IMR-90 (cell line): ENCODE data around the gene ARL14. TPM values are rescaled to one million over a fixed set of nuclear protein-coding genes. Genes with fewer than 3 reads are reported as not detected.

ENCODE experiments used
- ATAC-seq: fragments of 200-7000 bp; cut with Tn5 transposase; 2 replicates; pipeline ENCODE4 v1.9.1; 2020; ENCODE audit warnings: low read depth, mild to moderate bottlenecking, moderate library complexity
- BruUV-seq: library from RNA; stranded (reverse); fragments of 400-500 nt; replicated peaks from 2 replicates; lab custom pipeline; 2021; lab: Mats Ljungman, UMichigan
- CTCF ChIA-PET: fragments of 300-600 bp; formaldehyde crosslinking; extraction: SDS; loops from one replicate; lab custom pipeline; 2021; ENCODE audit warnings: antibody characterized with exemption; lab: Yijun Ruan, JAX
- POLR2A ChIA-PET: fragments of 300-600 bp; sonication (Branson Sonifier 250); formaldehyde crosslinking; loops from one replicate; lab custom pipeline; 2022; ENCODE audit warnings: antibody characterized with exemption; ENCODE audit not compliant: unreplicated experiment; lab: Charles Lee
- DNase-seq: peaks from one replicate; pipeline ENCODE4 v3.0.0; 2013
- H2AFZ ChIP-seq: replicated peaks from 2 replicates; pipeline ENCODE3; 2013; ENCODE audit warnings: low read length, mild to moderate bottlenecking; ENCODE audit not compliant: poor library complexity
- H2AK5ac ChIP-seq: 2 replicates; pipeline ENCODE4 v1.6.1; 2013; ENCODE audit warnings: low read depth, low read length, inconsistent platforms
- H2AK9ac ChIP-seq: replicated peaks from 2 replicates; pipeline ENCODE3; 2013; ENCODE audit warnings: mild to moderate bottlenecking, low read depth, low read length, moderate library complexity; ENCODE audit not compliant: poor library complexity
- H2BK120ac ChIP-seq: 2 replicates; pipeline ENCODE4 v1.6.1; 2013; ENCODE audit warnings: low read depth, low read length, inconsistent platforms
- H2BK15ac ChIP-seq: 3 replicates; pipeline ENCODE4 v1.6.1; 2013; ENCODE audit warnings: low read depth, low read length, inconsistent platforms
- H2BK20ac ChIP-seq: 2 replicates; pipeline ENCODE4 v1.6.1; 2013; ENCODE audit warnings: low read depth, mild to moderate bottlenecking, inconsistent platforms, low read length, moderate library complexity
- H2BK5ac ChIP-seq: 2 replicates; pipeline ENCODE4 v1.6.1; 2013; ENCODE audit warnings: mild to moderate bottlenecking, low read depth, low read length, inconsistent platforms; ENCODE audit not compliant: poor library complexity, severe bottlenecking
- H3K14ac ChIP-seq: replicated peaks from 2 replicates; pipeline ENCODE4 v1.6.1; 2013; ENCODE audit warnings: low read depth, low read length, inconsistent platforms
- H3K18ac ChIP-seq: 2 replicates; pipeline ENCODE4 v1.6.1; 2013; ENCODE audit warnings: low read depth, low read length, control low read depth
- H3K23ac ChIP-seq: 2 replicates; pipeline ENCODE4 v1.6.1; 2013; ENCODE audit warnings: low read depth, low read length, inconsistent platforms
- H3K27ac ChIP-seq: 2 replicates; pipeline ENCODE4 v1.5.1; 2013; ENCODE audit warnings: mild to moderate bottlenecking, control low read depth, low read length; ENCODE audit not compliant: insufficient read depth
- H3K27me3 ChIP-seq: 2 replicates; pipeline ENCODE4 v1.6.1; 2013; ENCODE audit warnings: low read length; ENCODE audit not compliant: control insufficient read depth, insufficient read depth
- H3K36me3 ChIP-seq: 2 replicates; pipeline ENCODE4 v1.6.1; 2013; ENCODE audit warnings: low read length, mixed read lengths; ENCODE audit not compliant: control insufficient read depth, insufficient read depth
- H3K4ac ChIP-seq: 2 replicates; pipeline ENCODE4 v1.6.1; 2013; ENCODE audit warnings: low read depth, low read length, inconsistent platforms
- H3K4me1 ChIP-seq: 2 replicates; pipeline ENCODE4 v1.6.1; 2013; ENCODE audit warnings: low read length, mixed read lengths; ENCODE audit not compliant: control insufficient read depth, insufficient read depth
- H3K4me2 ChIP-seq: 2 replicates; pipeline ENCODE4 v1.6.1; 2013; ENCODE audit warnings: low read depth, mild to moderate bottlenecking, control low read depth, low read length, moderate library complexity
- H3K4me3 ChIP-seq: 2 replicates; pipeline ENCODE4 v1.5.1; 2013; ENCODE audit warnings: low read depth, mild to moderate bottlenecking, control low read depth, low read length, moderate library complexity; ENCODE audit not compliant: insufficient read depth
- H3K56ac ChIP-seq: 2 replicates; pipeline ENCODE4 v1.6.1; 2013; ENCODE audit warnings: low read length, inconsistent platforms; ENCODE audit not compliant: insufficient read depth; ENCODE audit errors: extremely low read depth
- H3K79me1 ChIP-seq, 2 experiments: 2 replicates each; pipeline ENCODE4 v1.6.1; 2013; ENCODE audit warnings: low read length in 2 of 2, inconsistent platforms in 1 of 2, low read depth in 1 of 2
- H3K9ac ChIP-seq: 2 replicates; pipeline ENCODE4 v1.6.1; 2013; ENCODE audit warnings: low read depth, low read length, control low read depth
- H3K9me1 ChIP-seq: 2 replicates; pipeline ENCODE4 v1.6.1; 2013; ENCODE audit warnings: low read length, inconsistent platforms; ENCODE audit not compliant: insufficient read depth
- H3K9me3 ChIP-seq: 2 replicates; pipeline ENCODE4 v1.6.1; 2013; ENCODE audit warnings: low read length; ENCODE audit not compliant: control insufficient read depth, insufficient read depth
- H4K20me1 ChIP-seq: 2 replicates; pipeline ENCODE4 v1.6.1; 2013; ENCODE audit warnings: low read length, inconsistent platforms; ENCODE audit not compliant: insufficient read depth
- H4K5ac ChIP-seq: 2 replicates; pipeline ENCODE4 v1.6.1; 2013; ENCODE audit warnings: mild to moderate bottlenecking, low read depth, low read length, control low read depth
- H4K8ac ChIP-seq, 2 experiments: 2 replicates each; pipeline ENCODE4 v1.6.1; 2013; ENCODE audit warnings: low read depth in 2 of 2, low read length in 2 of 2, control low read depth in 1 of 2, inconsistent platforms in 1 of 2
- H4K91ac ChIP-seq: 2 replicates; pipeline ENCODE4 v1.6.1; 2013; ENCODE audit warnings: low read depth, low read length, inconsistent platforms; ENCODE audit not compliant: insufficient read depth
- BHLHE40 ChIP-seq: fragments of 150-350 bp; IDR thresholded peaks from 2 replicates; pipeline ENCODE4 v1.6.1; 2016; ENCODE audit warnings: mild to moderate bottlenecking, low read depth, low read length
- POLR2A ChIP-seq: IDR thresholded peaks from 2 replicates; pipeline ENCODE4 v1.6.1; 2012; ENCODE audit warnings: mild to moderate bottlenecking, low read depth, low read length
- RAD21 ChIP-seq: IDR thresholded peaks from 2 replicates; pipeline ENCODE4 v1.6.1; 2012; ENCODE audit warnings: low read length, improper control_type of control experiment
- RCOR1 ChIP-seq: IDR thresholded peaks from 2 replicates; pipeline ENCODE4 v1.6.1; 2012; ENCODE audit warnings: mild to moderate bottlenecking, low read length, improper control_type of control experiment; ENCODE audit not compliant: insufficient replicate concordance
- SMC3 ChIP-seq: fragments of 150-350 bp; IDR thresholded peaks from 2 replicates; pipeline ENCODE4 v1.6.1; 2016; ENCODE audit warnings: low read depth, mild to moderate bottlenecking, antibody characterized with exemption, low read length, moderate library complexity
- WGBS, 2 experiments: methylation state at CpG; one replicate each; pipeline versions ENCODE4 v1.1.5 to v1.1.7; 2013; ENCODE audit warnings: missing lambda C conversion rate in 2 of 2; ENCODE audit not compliant: insufficient read length in 1 of 2; ENCODE audit errors: extremely low coverage in 2 of 2; 5-methylcytosine and 5-hydroxymethylcytosine counted together
- dilution Hi-C: fragments of 300-500 bp; cut with HindIII; formaldehyde crosslinking; loops from one replicate; pipeline ENCODE4 v1.14.3; 2018; ENCODE audit warnings: low sequenced_read_pairs; ENCODE audit not compliant: unreplicated experiment
- in situ Hi-C: fragments of 300-500 bp; cut with MboI; formaldehyde crosslinking; loops from 3 replicates; pipeline ENCODE4 v1.14.3; 2019; ENCODE audit warnings: low sequenced_read_pairs, inconsistent platforms, mixed read lengths
- intact Hi-C: fragments of 100-400 bp; cut with micrococcal nuclease; formaldehyde crosslinking; loops from 2 replicates; pipeline ENCODE4 v1.10.0; 2022
- polyA plus RNA-seq, 3 experiments: library from polyadenylated mRNA; depleted of rRNA; stranded (reverse); fragments of >200 nt; gene quantifications; 2 replicates each; pipeline ENCODE4 v1.2.3, GENCODE V29; 2012; ENCODE audit warnings: low replicate concordance in 1 of 3
- total RNA-seq: library from RNA; depleted of rRNA; stranded (reverse); fragments of >200 nt; gene quantifications from 2 replicates; pipeline ENCODE4 v1.2.3, GENCODE V29; 2012
- TF ChIP-seq, protein P1 (sequence below): conservative IDR thresholded peaks from 2 replicates; pipeline ENCODE4 v1.5.1; 2012; ENCODE audit warnings: mild to moderate bottlenecking, low read depth, low read length, improper control_type of control experiment
- TF ChIP-seq, protein P2 (sequence below): fragments of 150-350 bp; IDR thresholded peaks from 2 replicates; pipeline ENCODE4 v1.6.1; 2016; ENCODE audit warnings: low read depth, mild to moderate bottlenecking, low read length, moderate library complexity, borderline replicate concordance

The ARL14 gene
- total and polyA plus RNA-seq, 2 of the 4 experiments (the other 2 are of a cell fraction) = 0.15 to 0.18 TPM

DNA sequence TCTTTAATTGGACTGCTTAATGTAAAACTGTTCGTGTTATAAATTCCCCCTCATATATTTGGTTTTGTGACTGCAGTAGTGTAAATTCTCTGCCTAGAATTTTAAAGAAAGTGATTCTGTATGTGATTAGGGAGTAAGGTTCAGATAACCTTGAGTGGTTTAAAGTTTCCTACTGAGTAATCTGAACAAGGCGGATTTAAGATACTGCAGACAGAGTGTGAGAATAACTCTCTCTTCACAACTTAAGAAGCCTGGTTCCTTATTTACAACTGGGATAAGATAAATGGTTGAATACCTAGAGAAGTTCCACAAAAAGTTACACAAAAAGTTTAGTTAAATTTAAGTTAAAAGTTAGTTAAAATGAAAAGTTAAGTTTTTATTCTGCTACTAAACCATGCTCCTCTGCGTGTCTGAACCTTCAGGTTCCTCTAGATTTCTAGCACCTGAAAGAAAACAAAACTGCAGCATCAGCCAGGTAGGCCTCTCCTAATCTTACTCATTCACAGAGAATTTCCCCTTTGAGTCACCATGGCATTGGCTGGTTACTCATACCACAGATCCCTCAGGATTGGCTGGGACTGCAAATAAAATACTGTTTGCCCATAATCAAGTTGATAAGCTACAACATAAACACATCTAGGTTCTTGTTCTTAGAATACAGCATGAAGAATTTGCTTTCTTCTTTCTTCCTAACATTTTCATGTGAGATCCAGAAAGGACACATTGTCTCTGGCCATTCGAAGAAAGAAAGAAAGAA is at the start of gene ARL14 (continued):
- TF ChIP-seq, protein P1, sequence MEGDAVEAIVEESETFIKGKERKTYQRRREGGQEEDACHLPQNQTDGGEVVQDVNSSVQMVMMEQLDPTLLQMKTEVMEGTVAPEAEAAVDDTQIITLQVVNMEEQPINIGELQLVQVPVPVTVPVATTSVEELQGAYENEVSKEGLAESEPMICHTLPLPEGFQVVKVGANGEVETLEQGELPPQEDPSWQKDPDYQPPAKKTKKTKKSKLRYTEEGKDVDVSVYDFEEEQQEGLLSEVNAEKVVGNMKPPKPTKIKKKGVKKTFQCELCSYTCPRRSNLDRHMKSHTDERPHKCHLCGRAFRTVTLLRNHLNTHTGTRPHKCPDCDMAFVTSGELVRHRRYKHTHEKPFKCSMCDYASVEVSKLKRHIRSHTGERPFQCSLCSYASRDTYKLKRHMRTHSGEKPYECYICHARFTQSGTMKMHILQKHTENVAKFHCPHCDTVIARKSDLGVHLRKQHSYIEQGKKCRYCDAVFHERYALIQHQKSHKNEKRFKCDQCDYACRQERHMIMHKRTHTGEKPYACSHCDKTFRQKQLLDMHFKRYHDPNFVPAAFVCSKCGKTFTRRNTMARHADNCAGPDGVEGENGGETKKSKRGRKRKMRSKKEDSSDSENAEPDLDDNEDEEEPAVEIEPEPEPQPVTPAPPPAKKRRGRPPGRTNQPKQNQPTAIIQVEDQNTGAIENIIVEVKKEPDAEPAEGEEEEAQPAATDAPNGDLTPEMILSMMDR = no peak
- no peak for TF ChIP-seq RAD21
- no peak for TF ChIP-seq RCOR1

DNA sequence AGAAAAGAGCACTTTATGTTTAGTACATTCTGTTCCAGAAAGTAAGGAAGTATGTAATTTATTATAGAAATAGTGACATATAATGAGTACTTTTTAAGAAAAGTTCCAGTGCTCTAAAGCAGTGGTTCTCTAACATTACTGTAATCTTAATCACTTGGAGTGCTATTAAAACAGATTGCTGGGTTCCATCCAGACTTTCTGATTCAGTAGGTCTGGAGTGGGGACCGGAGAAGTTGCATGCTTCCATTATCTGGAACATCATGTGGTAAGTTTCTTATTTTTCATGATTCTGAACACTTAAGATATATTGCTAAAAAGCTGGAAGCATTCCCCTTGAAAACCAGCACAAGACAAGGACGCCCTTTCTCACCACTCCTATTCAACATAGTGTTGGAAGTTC is 47.5 kb upstream of the ARL14 start:
- H3K9me3 ChIP-seq = no peaks in the 10 kb centered on the region
- intact Hi-C loops = no loop called here
- H2AK9ac ChIP-seq = no peak overlapping the region
- no peak overlapping the region for H3K27ac ChIP-seq
- H2BK20ac ChIP-seq = no peak overlapping the region
- no peak overlapping the region for H3K14ac ChIP-seq
- no peak overlapping the region for H2BK120ac ChIP-seq
- no peak for ATAC-seq
- no peak overlapping the region for H2BK15ac ChIP-seq
- ChIA-PET CTCF (no interaction called here), POLR2A (no interaction called here)
- no peak overlapping the region for H3K23ac ChIP-seq
- no peak overlapping the region for H2AFZ ChIP-seq
- no peak overlapping the region for H3K18ac ChIP-seq
- H3K4me3 ChIP-seq = no peak overlapping the region
- no peaks in the 10 kb centered on the region for H3K4me1 ChIP-seq
- in situ Hi-C loops = no loop called here
- no peak overlapping the region for H4K91ac ChIP-seq
- no CpG with 5 or more reads among the region's 2 CpGs for WGBS, 2 experiments
- H2AK5ac ChIP-seq = no peak overlapping the region
- no peak overlapping the region for H4K5ac ChIP-seq
- H3K4ac ChIP-seq = no peak overlapping the region
- no peak overlapping the region for H3K9ac ChIP-seq
- BruUV-seq = no TSS peak
- H4K8ac ChIP-seq = no peak overlapping the region
- no peak overlapping the region for H3K4me2 ChIP-seq
- H3K27me3 ChIP-seq = no peaks in the 10 kb centered on the region
- H3K79me1 ChIP-seq = no peaks in the 10 kb centered on the region
- H4K20me1 ChIP-seq = no peaks in the 10 kb centered on the region
- no peaks in the 10 kb centered on the region for H3K36me3 ChIP-seq
- DNase-seq = no peak
- no peaks in the 10 kb centered on the region for H3K9me1 ChIP-seq
- H3K56ac ChIP-seq = no peak overlapping the region
- H2BK5ac ChIP-seq = no peak overlapping the region
- dilution Hi-C loops = no loop called here
- TF ChIP-seq BHLHE40 (no peak), RCOR1 (no peak), POLR2A (no peak), SMC3 (no peak)
- TF ChIP-seq, protein P2, sequence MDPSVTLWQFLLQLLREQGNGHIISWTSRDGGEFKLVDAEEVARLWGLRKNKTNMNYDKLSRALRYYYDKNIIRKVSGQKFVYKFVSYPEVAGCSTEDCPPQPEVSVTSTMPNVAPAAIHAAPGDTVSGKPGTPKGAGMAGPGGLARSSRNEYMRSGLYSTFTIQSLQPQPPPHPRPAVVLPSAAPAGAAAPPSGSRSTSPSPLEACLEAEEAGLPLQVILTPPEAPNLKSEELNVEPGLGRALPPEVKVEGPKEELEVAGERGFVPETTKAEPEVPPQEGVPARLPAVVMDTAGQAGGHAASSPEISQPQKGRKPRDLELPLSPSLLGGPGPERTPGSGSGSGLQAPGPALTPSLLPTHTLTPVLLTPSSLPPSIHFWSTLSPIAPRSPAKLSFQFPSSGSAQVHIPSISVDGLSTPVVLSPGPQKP = no peak
